Coronary artery (tissue), 2 donors: ENCODE data around the gene GRIN3A.

Experiments
- DNase-seq: peaks from one replicate; pipeline ENCODE4 v3.0.0-alpha.2; 2017; ENCODE audit warnings: low spot score
- H3K27ac ChIP-seq, 2 donors: fragments of 200-600 bp; sonication (generic); one replicate each; pipeline ENCODE4 v1.5.1; 2016 to 2019
- H3K4me3 ChIP-seq: fragments of 200-600 bp; sonication (generic); 2 replicates; pipeline ENCODE4 v1.5.1; 2016; ENCODE audit warnings: mild to moderate bottlenecking, moderate library complexity
- TF ChIP-seq, protein P1 (sequence below): fragments of 200-600 bp; sonication (generic); IDR thresholded peaks from one replicate; pipeline ENCODE4 v1.5.1; 2019; ENCODE audit warnings: antibody characterized with exemption

GRIN3A gene

GRCh38 chr9:101582553-101582952 is 155.9 kb downstream of the GRIN3A start:
- Histone ChIP-seq H3K27ac (no peak overlapping the region), H3K4me3 (no peak overlapping the region)
- DNase-seq = no peak
- TF ChIP-seq, protein P1, sequence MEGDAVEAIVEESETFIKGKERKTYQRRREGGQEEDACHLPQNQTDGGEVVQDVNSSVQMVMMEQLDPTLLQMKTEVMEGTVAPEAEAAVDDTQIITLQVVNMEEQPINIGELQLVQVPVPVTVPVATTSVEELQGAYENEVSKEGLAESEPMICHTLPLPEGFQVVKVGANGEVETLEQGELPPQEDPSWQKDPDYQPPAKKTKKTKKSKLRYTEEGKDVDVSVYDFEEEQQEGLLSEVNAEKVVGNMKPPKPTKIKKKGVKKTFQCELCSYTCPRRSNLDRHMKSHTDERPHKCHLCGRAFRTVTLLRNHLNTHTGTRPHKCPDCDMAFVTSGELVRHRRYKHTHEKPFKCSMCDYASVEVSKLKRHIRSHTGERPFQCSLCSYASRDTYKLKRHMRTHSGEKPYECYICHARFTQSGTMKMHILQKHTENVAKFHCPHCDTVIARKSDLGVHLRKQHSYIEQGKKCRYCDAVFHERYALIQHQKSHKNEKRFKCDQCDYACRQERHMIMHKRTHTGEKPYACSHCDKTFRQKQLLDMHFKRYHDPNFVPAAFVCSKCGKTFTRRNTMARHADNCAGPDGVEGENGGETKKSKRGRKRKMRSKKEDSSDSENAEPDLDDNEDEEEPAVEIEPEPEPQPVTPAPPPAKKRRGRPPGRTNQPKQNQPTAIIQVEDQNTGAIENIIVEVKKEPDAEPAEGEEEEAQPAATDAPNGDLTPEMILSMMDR = no peak

- no peak overlapping the region for H3K4me3 ChIP-seq
- no peak overlapping the region for H3K27ac ChIP-seq
- TF ChIP-seq, protein P1 = no peak
- DNase-seq = no peak
Observed at GRCh38 chr9:101579711-101580545, 158.5 kb downstream of the GRIN3A start.

- Histone ChIP-seq H3K27ac (no peak overlapping the region), H3K4me3 (no peak overlapping the region)
- DNase-seq = no peak
- TF ChIP-seq, protein P1 = no peak
Observed at GRCh38 chr9:101578378-101578777, 160.1 kb downstream of the GRIN3A start.

DNA sequence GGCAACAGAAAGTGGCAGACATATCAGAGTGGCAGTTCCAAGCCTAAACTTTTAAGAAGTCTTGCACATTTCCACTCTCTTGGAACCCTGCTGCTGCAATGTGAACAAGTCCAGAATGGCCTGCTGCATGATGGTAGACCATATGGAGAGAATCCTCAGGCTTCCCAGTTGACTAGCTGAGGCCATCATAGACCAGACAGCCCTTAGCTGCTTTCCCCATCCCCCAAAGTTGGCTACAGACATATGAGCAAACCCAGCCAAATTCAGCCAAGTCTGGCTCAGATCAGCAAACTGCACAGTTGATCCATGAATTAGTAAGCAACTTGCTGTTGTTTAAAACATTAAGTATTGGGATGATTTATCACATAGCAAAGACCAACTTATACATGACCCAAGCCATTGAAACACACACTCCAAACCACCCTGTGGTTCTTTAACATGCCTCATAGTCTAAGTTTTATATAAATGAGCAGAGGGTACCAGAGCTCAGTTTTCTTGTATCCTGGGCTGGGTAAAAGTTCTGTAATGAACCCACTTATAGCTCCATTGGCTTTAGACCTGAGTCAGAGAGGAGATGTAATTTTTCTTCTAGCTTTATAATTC is 163.6 kb downstream of the GRIN3A start:
- DNase-seq = no peak
- no peak overlapping the region for H3K4me3 ChIP-seq
- TF ChIP-seq, protein P1 = no peak
- H3K27ac ChIP-seq = no peak overlapping the region

- DNase-seq = no peak
- no peak overlapping the region for H3K27ac ChIP-seq
- TF ChIP-seq, protein P1 = no peak
- H3K4me3 ChIP-seq = no peak overlapping the region
Observed at GRCh38 chr9:101572316-101572715, 166.1 kb downstream of the GRIN3A start.

- Histone ChIP-seq H3K27ac (no peak overlapping the region), H3K4me3 (no peak overlapping the region)
- TF ChIP-seq, protein P1 = no peak
- DNase-seq = no peak
Observed at GRCh38 chr9:101571114-101571513, 167.3 kb downstream of the GRIN3A start.
